ENCODE data around the gene NPW.

DNA sequence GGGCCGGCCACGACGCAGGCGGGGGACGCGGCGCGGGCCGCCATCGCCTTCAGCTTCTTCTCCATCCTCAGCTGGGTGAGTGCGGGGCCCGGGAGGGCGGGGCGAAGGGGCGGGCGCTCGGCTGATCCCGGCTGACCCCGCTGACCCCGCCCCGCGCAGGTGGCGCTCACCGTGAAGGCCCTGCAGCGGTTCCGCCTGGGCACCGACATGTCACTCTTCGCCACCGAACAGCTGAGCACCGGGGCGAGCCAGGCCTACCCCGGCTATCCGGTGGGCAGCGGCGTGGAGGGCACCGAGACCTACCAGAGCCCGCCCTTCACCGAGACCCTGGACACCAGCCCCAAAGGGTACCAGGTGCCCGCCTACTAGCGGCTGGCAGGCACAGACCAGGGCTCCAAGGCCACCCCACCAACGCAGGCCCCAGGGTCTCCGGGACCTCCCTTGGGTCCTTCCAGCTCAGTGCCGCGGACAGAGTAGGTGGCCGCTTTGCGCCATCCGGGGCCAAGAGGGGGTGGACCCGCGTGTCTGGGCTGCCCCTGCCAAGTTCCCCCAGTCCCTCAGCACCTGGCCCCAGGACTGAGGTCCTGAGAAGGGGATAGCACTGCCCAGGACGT, 26.8 kb upstream of the NPW start:
- TF ChIP-seq, protein P1, sequence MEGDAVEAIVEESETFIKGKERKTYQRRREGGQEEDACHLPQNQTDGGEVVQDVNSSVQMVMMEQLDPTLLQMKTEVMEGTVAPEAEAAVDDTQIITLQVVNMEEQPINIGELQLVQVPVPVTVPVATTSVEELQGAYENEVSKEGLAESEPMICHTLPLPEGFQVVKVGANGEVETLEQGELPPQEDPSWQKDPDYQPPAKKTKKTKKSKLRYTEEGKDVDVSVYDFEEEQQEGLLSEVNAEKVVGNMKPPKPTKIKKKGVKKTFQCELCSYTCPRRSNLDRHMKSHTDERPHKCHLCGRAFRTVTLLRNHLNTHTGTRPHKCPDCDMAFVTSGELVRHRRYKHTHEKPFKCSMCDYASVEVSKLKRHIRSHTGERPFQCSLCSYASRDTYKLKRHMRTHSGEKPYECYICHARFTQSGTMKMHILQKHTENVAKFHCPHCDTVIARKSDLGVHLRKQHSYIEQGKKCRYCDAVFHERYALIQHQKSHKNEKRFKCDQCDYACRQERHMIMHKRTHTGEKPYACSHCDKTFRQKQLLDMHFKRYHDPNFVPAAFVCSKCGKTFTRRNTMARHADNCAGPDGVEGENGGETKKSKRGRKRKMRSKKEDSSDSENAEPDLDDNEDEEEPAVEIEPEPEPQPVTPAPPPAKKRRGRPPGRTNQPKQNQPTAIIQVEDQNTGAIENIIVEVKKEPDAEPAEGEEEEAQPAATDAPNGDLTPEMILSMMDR (optimal IDR thresholded peaks at IDR 0.05 in 1 of 3, IDR thresholded peaks at IDR 0.05 in 1 of 3, conservative IDR thresholded peaks at IDR 0.05 in 1 of 3; ENCODE audit: extremely low read depth in 1 of 3, insufficient read depth in 2 of 3, low read length in 3 of 3), result no peak
- TF ChIP-seq EZH2 (IDR thresholded peaks at IDR 0.05; ENCODE audit: low read length), result no peak

Measured in keratinocyte (primary cell).